Suprapubic skin (tissue), 3 donors: Measurements from ENCODE around the gene ZC3H12C.

Experiments
- CTCF ChIP-seq, 2 donors: fragments of 200-600 bp in 1 of 2; fragments of 450-650 bp in 1 of 2; sonication (generic) in 1 of 2; IDR thresholded peaks; one replicate each; pipeline ENCODE4 v1.5.1; 2016 to 2019; ENCODE audit warnings: antibody characterized with exemption in 2 of 2, mild to moderate bottlenecking in 1 of 2, moderate library complexity in 1 of 2
- POLR2A ChIP-seq, 2 donors: fragments of 450-650 bp; IDR thresholded peaks; one replicate each; pipeline ENCODE4 v1.6.1; 2017; ENCODE audit warnings: antibody characterized with exemption in 2 of 2, mild to moderate bottlenecking in 2 of 2, moderate library complexity in 2 of 2

DNA sequence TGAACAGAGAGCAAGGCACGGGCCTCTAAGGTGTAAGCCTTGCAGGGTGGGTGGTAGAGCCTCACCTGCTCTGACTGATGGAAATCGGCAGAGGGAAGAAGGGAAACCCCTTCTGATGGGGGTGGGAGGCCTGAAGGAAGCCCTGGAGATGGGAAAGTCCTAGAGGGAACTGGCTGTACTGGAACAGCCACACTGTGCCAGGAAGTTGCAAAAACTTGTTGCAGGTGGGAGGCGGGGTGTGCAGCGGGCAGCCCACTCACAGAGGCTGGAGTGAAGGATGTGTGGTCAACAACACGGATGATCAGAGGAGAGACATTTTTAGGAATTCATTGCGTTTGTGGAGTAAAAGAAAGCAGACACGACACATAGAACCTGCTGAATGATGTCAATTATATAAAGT, 91.3 kb downstream of the ZC3H12C start:
- TF ChIP-seq POLR2A (IDR thresholded peaks at IDR 0.05) = no peak
- no peak for TF ChIP-seq CTCF (IDR thresholded peaks at IDR 0.05)
